Activated naive CD4-positive, alpha-beta T cell treated with anti-CD3 and anti-CD28 coated beads, Interleukin-2, amount 50 U/mL, for 72 hours (primary cell): ENCODE data around the gene SLC39A11. TPM values are rescaled to one million over a fixed set of nuclear protein-coding genes. Genes with fewer than 3 reads are reported as not detected.
A peak's percentile ranks its signal among the peaks of the same experiment; 100 is the strongest.

Experiments used
- ATAC-seq, 2 donors: fragments of 150-1000 bp; cut with Tn5 transposase; 2 replicates each; pipeline ENCODE4 v1.10.0; 2021; ENCODE audit warnings: mild to moderate bottlenecking in 2 of 2, moderate library complexity in 2 of 2
- DNase-seq, 2 donors: peaks; one replicate each; pipeline ENCODE4 v3.0.0; 2021 to 2022; ENCODE audit warnings: low spot score in 2 of 2
- H3K27ac Mint-ChIP-seq, 2 donors: one replicate each; pipeline ENCODE4 v1.8.0; 2022; ENCODE audit warnings: mild to moderate bottlenecking in 2 of 2, mixed read lengths in 2 of 2
- H3K36me3 Mint-ChIP-seq, 2 donors: one replicate each; pipeline ENCODE4 v1.8.0; 2022; ENCODE audit warnings: mixed read lengths in 2 of 2
- H3K9me3 Mint-ChIP-seq, 2 donors: one replicate each; pipeline ENCODE4 v1.8.0; 2022; ENCODE audit warnings: mixed read lengths in 2 of 2
- total RNA-seq, 2 donors: library from RNA; stranded (reverse); gene quantifications; one replicate each; pipeline ENCODE4 v1.2.3, GENCODE V29; 2022

SLC39A11 gene
- total RNA-seq, 2 donors from 2014 or later, result 14.8 to 17.7 TPM

DNA sequence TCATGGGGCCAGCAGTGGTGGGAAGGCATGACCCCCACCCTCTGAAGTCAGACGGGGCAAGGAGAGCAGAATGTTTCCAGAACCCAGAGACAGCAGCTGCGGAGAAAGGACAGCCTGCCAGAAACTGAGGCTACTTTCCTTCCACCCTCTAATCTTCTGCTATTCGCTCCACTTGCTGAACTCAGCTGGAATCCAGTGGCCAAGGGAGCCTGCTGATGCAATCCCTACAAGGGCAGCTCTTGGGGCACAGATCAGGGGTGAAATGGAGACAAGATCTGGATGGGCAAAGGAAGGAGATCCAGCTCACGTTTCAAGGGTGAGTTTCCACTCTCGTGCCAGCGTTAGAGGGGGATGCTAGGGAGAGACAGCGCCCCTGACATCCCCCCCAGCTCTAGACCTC, 479.1 kb downstream of the SLC39A11 start:
- DNase-seq, result no peak
- Mint-ChIP-seq H3K9me3 (peaks cover 0 to 4% of the 10 kb centered on the region in 2 donors), H3K27ac (no peak overlapping the region), H3K36me3 (no peaks in the 10 kb centered on the region)
- no peak for ATAC-seq

DNA sequence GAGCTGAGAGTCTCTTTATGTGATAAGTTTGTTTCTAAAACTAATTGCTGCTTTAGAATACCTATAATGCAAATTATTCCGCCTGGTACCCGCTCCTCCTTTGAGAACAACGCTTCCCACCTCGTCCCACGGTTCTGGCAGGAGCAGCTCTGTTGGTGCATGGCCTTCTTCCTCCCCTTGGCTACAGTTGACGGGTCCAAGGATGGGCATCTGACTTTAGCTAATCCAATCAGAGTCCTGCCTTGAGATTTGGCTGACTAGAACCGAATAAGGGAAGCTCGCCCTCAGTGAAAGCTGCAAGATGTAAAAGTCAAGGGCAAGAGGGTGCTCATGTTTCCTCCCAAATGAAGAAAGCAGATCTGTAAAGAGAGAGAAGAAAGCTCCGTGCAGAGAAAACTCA, 481.3 kb downstream of the SLC39A11 start:
- Mint-ChIP-seq H3K27ac (no peak overlapping the region), H3K9me3 (peaks cover 5 to 13% of the 10 kb centered on the region in 2 donors), H3K36me3 (peaks cover 0 to 10% of the 10 kb centered on the region in 2 donors)
- DNase-seq (no peak), ATAC-seq (no peak)

DNA sequence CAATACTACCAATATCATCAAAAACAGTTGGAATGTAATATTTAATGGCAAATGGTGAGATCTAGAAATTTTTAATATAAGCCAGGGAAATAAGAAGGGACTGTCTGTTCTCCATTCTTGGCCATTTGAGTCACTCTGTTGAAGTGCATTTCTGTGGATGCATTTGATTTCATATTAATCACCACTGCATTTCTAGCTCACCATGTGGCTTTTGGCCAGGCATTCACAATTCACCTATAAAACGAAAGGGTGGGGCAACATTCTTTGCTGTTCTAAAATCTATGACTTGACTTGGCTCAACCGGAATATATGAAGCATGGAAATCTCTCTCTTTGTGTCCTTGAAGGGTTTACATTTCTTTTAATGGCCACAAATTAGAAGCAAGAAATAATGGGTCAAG, 483.0 kb downstream of the SLC39A11 start:
- Mint-ChIP-seq H3K9me3 (peaks cover 5 to 13% of the 10 kb centered on the region in 2 donors), H3K36me3 (peaks cover 0 to 10% of the 10 kb centered on the region in 2 donors), H3K27ac (no peak overlapping the region)
- DNase-seq, result no peak
- no peak for ATAC-seq

DNA sequence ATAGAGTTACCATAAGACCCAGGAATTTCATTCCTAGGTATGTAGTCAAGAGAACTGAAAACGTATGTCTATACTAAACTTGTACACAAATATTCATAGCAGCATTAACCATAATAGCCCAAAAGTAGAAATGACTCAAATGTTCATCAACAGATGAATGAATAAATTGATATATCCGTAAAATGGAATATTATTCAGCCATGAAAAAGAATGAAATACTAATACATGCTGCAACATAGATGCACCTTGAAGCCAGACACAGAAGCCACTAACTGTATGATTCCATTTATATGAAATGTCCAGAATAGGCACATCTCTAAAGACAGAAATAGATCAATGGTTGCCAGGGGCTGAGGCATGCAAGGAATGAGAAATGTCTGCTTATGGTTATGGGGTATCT, 484.1 kb downstream of the SLC39A11 start:
- DNase-seq, result no peak
- ATAC-seq, result no peak
- H3K27ac Mint-ChIP-seq, result peak overlapping the region in 1 of 2 donors; percentile 32
- peaks cover 0 to 10% of the 10 kb centered on the region in 2 donors for H3K36me3 Mint-ChIP-seq
- peaks cover 5 to 13% of the 10 kb centered on the region in 2 donors for H3K9me3 Mint-ChIP-seq

DNA sequence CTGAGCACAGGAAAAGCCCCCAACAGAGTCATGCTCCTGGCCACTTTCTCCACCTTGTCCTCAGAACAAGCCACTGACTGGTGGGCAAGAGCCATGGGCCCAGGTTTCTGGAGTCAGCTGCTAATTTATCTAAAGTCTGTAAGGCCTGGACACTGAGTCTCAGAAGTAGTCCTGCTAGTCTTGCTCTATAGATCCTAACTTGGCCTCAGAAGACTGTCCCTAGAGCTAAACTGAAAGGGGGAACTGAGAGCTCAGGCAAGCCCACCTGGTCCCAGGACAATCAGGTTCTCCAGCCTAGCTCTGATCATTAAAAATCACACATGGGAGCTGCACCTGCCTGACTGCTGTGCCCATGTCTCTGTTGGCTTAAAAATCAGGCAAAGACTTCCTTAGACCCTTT, 485.8 kb downstream of the SLC39A11 start:
- Mint-ChIP-seq H3K27ac (no peak overlapping the region), H3K36me3 (peaks cover 0 to 10% of the 10 kb centered on the region in 2 donors), H3K9me3 (peaks cover 5 to 13% of the 10 kb centered on the region in 2 donors)
- ATAC-seq, result no peak
- no peak for DNase-seq

DNA sequence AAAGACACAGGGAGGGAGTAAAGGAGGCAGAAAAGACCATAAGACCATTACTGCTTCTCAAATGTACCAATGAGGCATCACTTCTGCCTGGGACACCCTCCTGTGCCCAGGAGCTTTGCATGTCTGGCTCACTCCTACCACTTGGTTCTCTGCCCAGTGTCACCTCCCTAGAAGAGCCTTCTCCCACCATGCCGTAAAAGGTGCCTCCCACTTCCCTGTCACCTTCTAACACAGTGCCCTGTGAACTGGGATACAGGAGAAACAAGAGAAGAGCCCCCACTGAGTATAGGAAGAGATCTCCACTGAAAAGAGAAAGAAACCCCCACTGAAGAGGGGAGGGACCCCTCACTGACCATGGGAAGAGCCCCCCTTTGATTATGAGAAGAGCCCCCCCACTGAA, 486.9 kb downstream of the SLC39A11 start:
- H3K36me3 Mint-ChIP-seq, result peaks cover 0 to 10% of the 10 kb centered on the region in 2 donors

DNA sequence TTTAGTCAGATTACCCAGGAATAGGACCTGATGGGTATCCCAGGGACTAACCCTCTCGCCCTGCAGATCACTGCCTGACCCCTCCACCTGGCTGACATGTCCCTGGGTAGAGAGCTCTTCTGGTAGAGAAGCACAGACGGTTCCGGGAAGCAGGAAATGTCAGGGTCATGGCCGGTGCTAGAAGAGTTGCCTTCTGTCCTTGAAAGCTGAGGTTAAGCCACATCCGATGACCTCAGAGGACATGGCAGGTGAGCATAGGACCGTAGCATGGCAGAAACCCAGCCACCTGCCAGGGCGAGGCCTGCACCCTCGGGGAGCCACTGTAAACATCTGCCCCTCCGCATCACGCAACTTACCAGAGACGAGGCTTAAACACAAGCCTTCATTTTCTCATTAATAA, 488.0 kb downstream of the SLC39A11 start:
- ATAC-seq, result no peak
- H3K9me3 Mint-ChIP-seq, result peaks cover 5 to 13% of the 10 kb centered on the region in 2 donors
- no peak for DNase-seq
- H3K27ac Mint-ChIP-seq, result no peak overlapping the region
- peaks cover 0 to 10% of the 10 kb centered on the region in 2 donors for H3K36me3 Mint-ChIP-seq

More for the DNA sequence above, 486.9 kb downstream of the SLC39A11 start:
- Mint-ChIP-seq H3K27ac (no peak overlapping the region), H3K9me3 (peaks cover 5 to 13% of the 10 kb centered on the region in 2 donors)
- ATAC-seq (no peak), DNase-seq (no peak)

DNA sequence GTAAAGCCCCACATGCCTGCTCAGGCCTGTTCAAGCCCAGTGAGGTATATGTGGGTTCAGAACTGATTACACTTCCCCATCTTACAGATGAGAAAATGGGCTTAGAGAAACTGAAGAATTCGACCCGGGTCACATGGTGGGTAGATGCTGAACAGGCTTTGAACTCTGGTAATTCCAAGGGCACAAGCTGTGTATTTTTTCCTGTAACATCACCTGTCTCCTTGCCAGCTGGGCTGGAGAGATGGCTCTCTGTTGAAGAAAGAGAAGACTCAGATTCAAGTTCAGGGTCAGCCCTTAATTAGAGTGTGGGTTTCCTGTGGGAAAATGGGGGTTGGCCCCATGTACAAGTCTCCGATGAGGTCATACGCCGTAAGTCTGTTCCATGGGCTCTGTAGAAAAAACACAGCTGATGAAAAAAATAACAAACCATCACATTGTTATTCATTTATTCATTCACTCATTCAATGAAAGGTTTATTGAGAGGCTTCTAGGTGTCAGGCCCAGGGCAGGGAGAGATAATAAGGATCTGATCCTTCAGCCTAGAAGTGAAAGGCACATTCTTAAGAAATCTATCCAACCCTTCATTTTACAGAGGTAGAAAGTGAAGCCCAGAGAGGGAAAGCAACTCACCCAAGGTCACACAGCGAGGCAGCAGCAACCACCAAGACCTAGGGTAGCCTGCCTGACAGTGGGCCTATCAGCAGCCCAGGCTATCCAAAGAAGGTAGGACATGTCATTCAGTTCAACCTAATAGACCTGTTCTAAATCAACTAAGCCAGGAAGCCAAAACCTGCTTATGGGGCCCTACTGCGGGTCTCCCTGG, 488.9 kb downstream of the SLC39A11 start:
- H3K27ac Mint-ChIP-seq, result peak overlapping the region in 1 of 2 donors; percentile 21
- ATAC-seq (no peak), DNase-seq (no peak)
- peaks cover 5 to 12% of the 10 kb centered on the region in 2 donors for H3K9me3 Mint-ChIP-seq
- peaks cover 0 to 10% of the 10 kb centered on the region in 2 donors for H3K36me3 Mint-ChIP-seq

DNA sequence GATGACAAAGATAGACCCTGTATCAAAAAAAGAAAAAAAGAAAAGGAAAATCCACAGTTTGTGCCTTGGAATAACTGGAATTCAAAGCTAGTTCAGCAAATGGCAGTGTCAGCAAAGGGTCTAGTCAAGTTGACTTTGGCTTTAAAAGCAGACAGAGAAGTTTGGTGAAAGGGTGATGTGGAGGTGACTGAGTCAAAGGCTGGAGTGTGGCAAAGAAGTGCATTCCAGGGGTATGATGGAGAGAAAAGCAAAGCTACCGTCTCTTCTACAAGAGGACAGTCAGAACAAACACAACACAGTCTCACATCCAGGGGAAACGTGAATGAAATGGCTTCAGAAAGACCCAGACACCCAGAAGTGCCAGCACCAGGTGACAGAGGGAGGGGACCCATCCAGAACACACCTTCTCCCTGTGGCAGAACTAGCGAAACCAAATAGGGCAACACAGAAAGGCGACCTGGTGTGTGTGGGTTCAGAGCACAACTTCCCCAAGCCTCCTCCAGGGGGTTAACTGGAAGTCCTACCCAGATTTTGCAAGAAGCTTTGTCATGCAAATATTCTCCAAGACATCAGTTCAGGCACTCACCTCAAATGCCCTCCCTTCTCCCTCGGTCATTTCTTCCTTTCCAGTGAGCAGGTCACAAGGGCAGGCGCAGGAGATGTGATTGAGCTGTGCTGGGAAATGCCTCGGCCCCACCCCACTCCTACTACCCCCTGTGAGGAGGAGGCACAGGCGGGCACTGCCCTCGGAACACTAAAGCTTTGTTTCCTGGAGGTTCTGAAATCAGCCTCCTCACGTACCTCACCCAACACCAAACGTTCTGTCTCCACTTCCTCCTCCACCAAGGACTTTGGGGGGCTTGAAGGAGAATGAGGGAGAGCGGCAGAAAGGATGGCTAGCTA, 489.7 kb downstream of the SLC39A11 start:
- Mint-ChIP-seq H3K27ac (no peak overlapping the region), H3K9me3 (peaks cover 5 to 9% of the 10 kb centered on the region in 2 donors), H3K36me3 (peaks cover 0 to 7% of the 10 kb centered on the region in 2 donors)
- no peak for DNase-seq
- no peak for ATAC-seq

DNA sequence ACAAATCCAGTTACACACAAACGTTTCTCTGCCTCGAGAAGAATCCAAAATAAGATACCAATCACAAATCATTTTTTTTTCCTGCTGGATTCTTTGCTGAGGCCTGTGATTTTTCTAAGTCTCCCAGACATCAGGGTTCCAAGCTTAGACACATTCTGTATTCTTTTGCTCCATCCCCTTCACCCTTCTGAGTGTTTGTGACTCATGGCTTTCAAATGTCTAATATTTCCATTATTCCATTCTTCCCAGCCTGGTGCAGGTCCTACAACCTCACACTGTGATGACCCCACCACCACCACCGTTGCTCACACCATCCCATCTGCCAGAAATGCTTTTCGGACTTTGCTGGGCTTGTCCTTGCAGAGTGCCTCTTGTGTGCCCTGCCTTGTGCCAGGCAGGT, 491.6 kb downstream of the SLC39A11 start:
- ATAC-seq (no peak), DNase-seq (no peak)
- H3K9me3 Mint-ChIP-seq, result no peaks in the 10 kb centered on the region
- no peak overlapping the region for H3K27ac Mint-ChIP-seq
- no peaks in the 10 kb centered on the region for H3K36me3 Mint-ChIP-seq

DNA sequence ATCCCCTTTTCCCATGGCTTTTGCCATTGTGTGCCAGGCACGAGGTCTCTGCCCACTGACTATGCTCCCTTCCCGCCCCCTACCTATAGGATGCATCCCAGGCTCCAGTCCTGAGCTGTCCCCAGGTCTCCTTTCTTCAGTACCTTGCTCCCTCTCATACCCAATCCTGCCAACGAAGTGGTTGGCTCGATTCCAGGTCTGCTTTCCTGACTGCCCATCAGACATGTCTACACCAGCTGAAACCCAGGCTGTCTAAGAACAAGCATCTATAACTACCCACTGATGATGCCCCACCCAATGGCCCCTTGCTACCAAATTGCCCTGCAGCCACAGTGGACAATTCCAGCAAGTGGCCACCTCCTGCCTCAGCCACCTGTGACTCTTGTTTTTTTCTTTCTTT, 492.6 kb downstream of the SLC39A11 start:
- ATAC-seq (no peak), DNase-seq (no peak)
- no peak overlapping the region for H3K27ac Mint-ChIP-seq
- H3K36me3 Mint-ChIP-seq, result no peaks in the 10 kb centered on the region
- H3K9me3 Mint-ChIP-seq, result no peaks in the 10 kb centered on the region

DNA sequence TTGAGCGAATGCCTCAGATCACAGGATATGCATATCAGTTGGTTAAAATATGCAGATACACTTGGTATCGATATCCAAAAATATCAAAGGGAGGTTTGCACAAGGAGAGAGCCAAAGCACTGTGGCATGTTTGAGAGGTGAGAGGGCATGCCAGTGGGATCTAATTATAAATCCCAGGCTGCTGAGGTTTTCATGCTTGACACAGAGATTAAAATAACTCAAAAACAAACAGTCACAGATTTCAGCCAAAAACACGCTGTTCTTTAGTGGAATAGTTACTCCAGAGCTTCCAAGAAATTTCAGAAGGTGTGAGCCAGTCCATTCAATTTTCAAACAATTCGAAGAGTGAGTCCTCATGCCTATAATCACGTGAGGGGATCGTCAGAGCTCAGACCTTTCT, 493.8 kb downstream of the SLC39A11 start:
- H3K36me3 Mint-ChIP-seq, result no peaks in the 10 kb centered on the region
- no peaks in the 10 kb centered on the region for H3K9me3 Mint-ChIP-seq
- DNase-seq (no peak), ATAC-seq (no peak)
- H3K27ac Mint-ChIP-seq, result no peak overlapping the region

DNA sequence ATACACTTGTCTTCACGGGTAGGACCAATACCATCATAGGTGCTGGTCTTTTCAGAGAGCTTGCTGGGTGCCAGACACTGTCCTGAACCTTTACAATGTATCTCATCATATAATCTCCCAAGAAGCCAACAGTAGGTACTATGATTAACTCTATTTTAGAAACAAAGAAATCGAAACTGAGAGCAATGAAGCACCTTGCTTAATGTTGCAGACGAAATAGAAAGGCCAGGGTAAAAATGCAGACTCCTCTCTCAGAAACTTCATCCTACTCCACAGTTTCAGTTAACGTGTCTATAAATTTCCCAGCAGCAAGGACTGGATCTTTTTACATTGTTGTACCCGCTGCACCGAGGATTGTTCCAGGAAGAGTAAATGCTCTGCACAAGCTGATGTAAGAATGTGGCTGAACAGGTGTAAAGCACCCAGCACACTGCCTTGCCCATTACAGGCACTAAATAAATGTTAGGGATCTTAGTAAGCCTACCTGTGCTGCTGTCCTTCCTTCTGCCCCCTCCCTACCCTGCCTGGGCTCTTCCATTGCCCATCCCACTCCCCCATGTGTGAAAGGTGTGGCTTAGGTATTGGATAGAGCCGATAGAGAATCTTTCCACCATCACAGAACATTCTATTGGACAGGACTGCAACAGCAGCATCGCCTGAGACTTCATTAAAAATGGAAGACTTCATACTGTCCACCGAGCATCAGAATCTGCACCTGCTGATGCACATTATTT, 495.0 kb downstream of the SLC39A11 start:
- ATAC-seq, result no peak
- H3K36me3 Mint-ChIP-seq, result no peaks in the 10 kb centered on the region
- DNase-seq, result no peak
- no peak overlapping the region for H3K27ac Mint-ChIP-seq
- H3K9me3 Mint-ChIP-seq, result no peaks in the 10 kb centered on the region
